GM18870 (cell line): Measurements from ENCODE around the gene WDR1.

Experiments used
- ATAC-seq: cut with Tn5 transposase; IDR thresholded peaks from one replicate; pipeline ENCODE4 v1.9.1; 2021; ENCODE audit warnings: moderate library complexity; ENCODE audit not compliant: unreplicated experiment

WDR1 gene

GRCh38 chr4:10114607-10115006, 2.0 kb downstream of the WDR1 start:
- no peak for ATAC-seq

DNA sequence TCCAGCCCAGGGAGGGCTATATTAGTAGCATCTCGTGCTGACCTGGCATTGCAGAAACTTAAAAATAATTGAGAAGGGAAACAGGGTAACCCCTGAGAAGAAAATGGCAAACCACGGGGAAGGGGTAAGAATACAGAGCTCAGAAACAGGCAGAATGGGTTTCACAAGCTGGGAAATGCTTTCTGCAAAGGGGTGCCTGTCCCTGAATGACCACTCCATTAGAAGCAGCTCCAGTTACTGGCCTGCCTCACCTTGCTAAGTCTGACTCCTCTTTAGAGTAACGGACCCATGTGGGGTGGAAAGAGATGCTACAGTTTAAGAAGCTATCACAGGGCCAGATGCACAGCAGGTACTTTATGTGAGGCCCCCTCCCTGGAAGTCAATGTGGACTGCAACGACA, 2.5 kb downstream of the WDR1 start:
- ATAC-seq: no peak

GRCh38 chr4:10113362-10114047, 3.1 kb downstream of the WDR1 start:
- no peak for ATAC-seq

DNA sequence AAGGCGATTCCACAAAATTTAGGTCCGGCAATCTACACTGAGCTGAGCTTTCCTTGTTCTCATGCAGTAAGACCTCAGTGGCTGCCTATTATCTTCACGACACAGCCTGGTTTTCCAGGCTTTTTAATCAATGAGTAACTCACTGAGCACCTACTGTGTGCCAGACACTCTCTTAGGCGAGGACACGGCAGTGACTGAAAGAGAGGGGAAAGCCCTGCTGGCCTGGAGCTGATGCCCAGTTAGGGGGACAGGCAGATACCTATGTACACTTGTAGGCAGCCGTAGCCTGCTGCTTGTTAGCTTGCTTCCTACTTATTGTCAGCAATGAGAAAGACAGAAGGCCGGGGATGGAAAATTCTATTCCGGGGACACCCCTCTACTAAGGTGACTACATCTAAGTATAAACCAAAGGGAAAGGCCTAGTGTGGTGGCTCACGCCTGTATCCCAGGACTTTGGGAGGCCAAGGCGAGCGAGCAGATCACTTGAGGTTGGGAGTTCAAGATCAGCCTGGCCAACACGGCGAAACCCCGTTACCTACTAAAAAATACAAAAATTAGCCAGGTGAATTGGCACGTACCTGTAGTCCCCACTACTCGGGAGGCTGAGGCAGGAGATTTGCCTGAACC, 3.8 kb downstream of the WDR1 start:
- ATAC-seq: no peak

- no peak for ATAC-seq
These were observed 5.4 kb downstream of the WDR1 start for GRCh38 chr4:10111067-10111801.

GRCh38 chr4:10109995-10110670, 6.5 kb downstream of the WDR1 start:
- ATAC-seq: no peak

GRCh38 chr4:10108818-10109783, 7.5 kb downstream of the WDR1 start:
- no peak for ATAC-seq

DNA sequence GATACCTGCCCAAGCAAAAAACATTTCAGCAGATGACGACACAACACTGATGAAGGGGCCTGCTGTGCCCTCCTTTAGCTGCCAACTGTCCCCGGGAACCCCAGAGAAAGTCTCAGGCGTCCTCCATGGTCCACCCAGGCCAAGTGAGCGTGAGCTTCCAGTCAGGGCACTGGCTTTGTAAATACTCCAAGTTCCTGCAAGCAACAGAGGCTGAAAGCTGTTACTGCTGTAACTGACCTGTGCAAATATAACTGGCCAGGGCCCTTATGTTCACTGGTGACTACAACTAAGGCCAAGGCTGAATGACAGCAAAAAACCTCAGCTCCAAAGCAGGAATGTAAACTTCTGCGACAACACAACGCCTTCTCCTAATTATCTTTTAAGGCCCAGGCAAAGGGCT, 8.2 kb downstream of the WDR1 start:
- no peak for ATAC-seq

- ATAC-seq: no peak
These were observed 9.2 kb downstream of the WDR1 start for GRCh38 chr4:10107111-10108091.

DNA sequence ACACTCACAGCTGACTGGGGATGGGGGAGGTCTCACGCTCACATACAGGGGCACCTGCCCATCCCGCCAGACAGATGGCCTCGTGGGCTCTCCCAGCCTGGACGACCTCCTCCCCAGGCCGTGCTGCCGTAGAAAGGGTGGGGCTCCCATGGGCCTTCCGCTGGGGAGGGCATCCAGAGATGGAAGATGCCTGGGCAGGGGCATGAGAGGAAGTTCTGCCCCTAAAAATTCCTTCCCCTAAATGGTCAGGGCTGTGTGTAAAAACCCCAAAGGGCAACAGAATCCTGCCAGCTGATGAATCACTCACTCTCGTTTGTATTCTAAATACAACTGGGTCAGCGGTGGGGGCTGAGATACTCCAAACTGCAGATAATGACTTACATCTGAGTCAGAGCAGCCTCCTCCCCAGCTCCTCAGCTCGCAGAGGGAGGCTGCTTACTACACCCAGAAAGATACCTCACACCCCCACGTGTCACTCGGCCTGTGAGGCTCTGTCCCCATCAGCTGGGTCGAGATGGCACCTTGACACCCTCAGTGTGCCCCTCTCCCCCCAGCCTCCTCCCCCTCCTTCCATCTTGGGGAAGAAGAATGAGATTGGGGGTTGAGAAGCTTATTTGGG, 10.1 kb downstream of the WDR1 start:
- ATAC-seq: no peak

- no peak for ATAC-seq
These were observed 10.7 kb downstream of the WDR1 start for GRCh38 chr4:10105920-10106319.

- no peak for ATAC-seq
These were observed 11.2 kb downstream of the WDR1 start for GRCh38 chr4:10105421-10105820.

GRCh38 chr4:10104991-10105276, 11.7 kb downstream of the WDR1 start:
- no peak for ATAC-seq

- no peak for ATAC-seq
These were observed 12.2 kb downstream of the WDR1 start for GRCh38 chr4:10104211-10104990.

DNA sequence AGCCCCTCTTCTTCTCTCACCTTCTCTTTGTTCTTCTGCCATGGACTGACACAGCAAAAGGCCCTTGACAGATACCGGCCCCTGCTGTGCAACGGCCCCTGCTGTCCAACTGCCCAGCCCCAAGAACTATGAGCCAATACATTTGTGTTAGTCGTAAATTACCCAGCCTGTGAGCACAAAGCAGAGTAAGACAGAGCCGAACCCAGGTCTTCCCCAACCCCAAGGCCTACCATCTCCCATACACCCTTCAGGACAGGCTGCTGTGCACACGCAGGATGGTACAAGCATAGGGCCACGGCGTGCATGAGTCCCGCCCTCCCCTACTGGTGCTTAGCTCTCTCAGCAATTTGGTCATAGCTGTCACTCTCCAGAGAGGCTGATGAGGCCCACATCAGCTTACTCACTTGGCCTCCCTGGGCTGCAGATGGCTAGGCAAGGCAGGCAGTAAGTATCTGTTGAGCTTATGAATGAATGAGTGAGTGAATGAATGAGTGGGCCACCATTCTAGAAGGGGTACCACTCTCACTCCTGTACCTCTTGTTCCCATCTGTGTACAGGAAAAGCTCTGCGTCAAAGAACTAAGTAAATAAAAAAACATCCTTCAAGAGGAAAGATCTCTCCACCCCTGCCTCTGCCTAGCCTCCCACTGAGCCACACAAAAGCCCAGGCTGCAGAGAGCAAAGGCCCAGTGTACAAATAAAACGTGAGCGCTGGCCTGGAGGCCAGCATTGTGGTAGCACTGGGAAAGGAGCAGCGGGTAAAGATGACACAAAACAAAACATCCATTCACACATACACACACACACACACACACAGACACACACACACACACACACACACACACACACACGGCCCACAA, 13.9 kb downstream of the WDR1 start:
- no peak for ATAC-seq

GRCh38 chr4:10101671-10102473, 14.7 kb downstream of the WDR1 start:
- ATAC-seq: no peak
